Stimulated activated CD8-positive, alpha-beta memory T cell treated with anti-CD3 and anti-CD28 coated beads, Interleukin-7, amount 100 ng/mL, for 1 hour (primary cell): ENCODE results near the gene CEP120.
"Not testable (repeated sequence)": the region's sequence is repeated elsewhere in the genome, so short reads cannot be mapped to it uniquely, and the experiment has no call there.

Source experiments
- DNase-seq, 2 donors: peaks; one replicate each; pipeline ENCODE4 v3.0.0-alpha.2; 2020; ENCODE audit warnings: low read depth in 2 of 2

CEP120 gene

DNA sequence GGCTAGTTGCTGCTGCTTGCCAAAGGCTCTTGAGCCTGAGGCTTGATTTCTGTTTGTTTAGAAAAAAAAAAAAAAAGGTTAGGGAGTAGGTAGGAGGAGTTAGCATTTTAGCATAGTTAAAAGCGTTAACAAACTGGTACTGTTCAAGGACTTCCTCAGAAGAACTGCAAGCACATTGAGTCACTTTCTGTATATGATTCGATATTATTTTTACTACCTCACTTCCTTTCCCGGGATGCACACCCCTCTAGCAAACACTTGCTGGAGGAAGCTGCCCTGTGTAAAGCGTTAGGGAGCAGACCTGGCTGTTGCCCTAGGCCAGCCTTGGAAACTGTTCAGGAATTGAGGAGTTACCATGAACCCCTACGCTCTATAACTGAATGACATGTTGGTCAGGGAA, 15.7 kb upstream of the CEP120 start:
- no peak for DNase-seq

DNA sequence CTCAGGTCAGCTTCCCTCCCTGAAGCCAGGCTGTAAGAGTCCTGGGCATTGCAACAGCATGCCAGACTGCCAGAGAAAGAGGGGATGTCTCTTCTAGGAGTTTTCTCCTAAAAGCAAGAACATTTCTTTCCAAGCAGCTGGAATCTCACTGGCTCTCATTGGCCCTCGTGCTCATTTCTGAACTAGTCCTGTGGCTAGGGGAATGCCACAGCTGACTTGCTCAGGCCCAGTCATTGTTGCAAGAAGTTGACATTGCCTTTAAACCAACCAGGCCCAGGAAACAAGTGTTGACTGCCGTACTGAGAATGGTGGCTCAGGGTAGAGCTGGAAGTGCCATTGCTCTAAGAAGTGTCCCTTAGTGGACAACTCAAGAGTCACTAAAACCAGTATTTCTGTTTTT, 15.0 kb upstream of the CEP120 start:
- DNase-seq: no peak

DNA sequence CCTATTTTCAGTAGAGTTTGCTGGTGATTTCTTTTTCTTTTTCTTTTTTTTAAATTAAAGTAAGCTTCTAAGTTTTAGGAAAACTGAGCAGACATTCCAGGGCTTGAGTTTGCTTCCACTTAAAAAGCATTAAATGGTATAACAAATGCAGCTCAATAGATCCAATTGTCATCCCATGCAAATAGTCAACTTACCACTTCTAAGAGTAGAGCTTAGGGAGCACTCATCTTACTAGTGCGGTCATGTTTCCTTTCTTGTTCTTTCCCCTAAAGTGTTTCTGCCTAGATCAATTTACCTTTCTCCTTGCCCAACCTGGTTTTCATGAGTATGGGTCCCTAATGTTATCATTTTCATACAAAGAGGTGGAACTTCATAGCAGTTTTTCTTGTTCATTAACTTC, 13.0 kb upstream of the CEP120 start:
- no peak for DNase-seq

DNA sequence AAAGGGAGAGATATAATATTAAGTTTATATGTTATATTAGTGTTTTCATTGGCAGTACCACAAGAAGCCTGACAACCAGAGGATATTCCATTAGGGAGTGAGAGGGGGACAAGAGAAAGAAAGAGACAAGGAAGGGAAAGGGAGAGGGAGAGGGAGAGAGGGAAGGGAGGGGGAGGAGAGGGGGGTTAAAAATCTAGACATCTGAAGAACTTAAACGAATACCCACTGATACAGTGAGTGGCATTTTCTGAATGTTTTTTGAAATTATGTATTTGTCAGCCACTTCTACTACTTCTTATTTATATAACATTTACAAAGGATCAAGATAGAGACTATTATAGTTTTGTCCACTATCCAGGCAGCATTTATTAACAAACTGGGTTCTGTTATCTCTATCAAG, 11.6 kb upstream of the CEP120 start:
- DNase-seq: no peak

DNA sequence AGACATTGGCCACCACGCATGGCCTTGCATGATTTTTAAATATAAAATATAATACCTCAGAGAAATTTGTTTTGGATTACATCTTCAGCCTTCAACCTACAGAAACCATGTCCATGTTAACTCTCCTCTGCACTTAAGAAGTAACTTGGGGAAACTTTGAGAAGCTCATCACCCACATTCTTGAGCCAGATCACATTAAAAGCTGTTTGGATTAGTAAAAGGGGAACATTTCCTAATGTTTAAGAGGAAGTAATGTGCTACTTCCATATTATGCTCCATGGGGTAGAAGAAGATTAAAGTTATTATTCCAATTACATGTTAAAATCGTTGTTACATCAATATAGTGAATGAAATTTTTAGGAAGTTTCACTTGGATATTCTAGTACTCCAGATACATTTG, 10.4 kb upstream of the CEP120 start:
- no peak for DNase-seq

DNA sequence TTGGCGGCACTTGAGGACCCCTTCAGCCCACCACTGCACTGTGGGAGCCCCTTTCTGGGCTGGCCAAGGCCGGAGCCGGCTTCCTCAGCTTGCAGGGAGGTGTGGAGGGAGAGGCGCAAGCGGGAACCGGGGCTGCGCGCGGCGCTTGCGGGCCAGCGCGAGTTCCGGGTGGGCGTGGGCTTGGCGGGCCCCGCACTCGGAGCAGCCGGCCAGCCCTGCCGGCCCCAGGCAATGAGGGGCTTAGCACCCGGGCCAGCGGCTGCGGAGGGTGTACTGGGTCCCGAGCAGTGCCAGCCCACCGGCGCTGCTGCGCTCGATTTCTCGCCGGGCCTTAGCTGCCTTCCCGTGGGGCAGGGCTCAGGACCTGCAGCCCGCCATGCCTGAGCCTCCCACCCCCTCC, 7.2 kb upstream of the CEP120 start:
- not testable (repeated sequence) for DNase-seq

DNA sequence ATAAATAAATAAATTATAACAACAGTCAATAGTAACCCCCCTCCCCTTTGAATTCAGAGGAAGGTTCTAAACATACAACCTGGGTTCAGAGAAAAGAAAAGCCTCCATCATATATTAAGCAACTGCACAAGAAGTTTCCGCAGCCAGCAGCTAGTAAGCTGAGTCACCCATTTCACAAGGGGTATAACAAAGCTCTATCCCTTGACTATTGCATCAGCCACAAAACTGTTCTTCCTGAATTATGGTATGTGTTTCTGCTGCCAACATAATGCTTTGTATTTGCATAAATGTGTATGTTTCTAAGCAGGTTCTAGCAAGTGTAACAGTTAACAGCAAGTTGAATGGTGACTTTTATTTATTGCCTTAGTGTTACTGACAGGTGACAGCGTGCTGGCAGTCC, 6.8 kb upstream of the CEP120 start:
- no peak for DNase-seq

DNA sequence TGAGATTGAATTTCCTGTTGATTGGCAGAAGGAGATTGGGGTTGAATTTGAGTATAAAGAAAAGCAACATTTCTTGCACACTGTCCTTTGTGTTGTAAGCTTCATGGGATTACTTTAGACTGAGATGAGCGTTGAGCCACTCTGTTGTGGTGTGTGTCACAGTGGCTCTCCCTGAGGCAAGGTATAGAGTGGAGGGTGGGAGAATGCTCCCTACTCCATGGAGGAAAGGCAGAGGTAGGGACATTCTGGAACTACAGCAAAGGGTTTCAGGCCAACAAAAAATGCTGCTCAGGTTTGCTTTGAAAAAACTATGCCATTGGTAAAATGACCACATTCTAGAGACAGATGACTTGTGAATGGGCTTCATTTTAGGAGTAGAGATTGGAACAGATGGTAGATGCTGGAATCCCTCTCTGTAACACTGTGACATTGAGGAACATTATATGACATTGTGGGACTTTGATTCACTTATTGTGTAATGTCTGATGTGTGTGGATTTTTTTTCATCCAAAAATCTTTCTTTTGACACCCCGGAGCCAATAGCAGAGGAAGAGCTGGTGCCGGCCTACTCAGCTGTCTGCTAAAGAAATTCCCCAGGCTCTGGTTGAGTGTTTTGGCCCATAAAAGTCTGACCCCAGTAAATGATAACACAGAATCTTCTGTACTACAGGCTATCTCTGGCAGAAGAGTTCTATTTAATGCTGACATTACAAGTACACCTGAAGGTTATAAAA, 6.2 kb upstream of the CEP120 start:
- no peak for DNase-seq

DNA sequence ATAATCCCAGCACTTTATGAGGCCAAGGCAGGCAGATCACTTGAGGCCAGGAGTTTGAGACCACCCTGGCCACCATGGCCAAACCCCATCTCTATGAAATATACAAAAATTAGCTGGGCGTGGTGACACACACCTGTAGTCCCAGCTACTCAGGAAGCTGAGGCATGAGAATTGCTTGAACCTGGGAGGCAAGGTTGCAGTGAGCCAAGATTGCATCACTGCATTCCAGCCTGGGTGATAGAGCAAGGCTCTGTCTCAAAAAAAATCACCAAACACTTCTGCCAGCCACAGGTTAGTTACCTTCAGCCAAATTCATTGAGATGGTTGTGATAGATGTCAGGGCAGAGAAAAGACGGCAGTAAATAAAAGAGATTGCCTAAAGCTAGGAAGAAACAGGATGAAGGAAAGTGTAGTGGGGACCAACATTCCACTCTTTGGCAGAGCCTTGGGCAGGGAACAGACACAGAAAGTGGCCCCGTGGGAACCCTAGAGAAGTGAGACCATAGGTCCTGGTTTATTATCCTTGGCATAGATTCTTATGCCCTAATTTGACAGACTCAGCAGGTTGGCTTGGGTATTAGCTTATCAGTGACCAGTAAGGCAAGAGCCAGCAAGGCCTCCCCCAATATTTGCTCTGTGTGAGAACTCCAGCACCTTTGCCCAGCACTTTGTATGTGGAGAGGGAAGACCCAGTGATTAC, 5.5 kb upstream of the CEP120 start:
- DNase-seq: no peak

DNA sequence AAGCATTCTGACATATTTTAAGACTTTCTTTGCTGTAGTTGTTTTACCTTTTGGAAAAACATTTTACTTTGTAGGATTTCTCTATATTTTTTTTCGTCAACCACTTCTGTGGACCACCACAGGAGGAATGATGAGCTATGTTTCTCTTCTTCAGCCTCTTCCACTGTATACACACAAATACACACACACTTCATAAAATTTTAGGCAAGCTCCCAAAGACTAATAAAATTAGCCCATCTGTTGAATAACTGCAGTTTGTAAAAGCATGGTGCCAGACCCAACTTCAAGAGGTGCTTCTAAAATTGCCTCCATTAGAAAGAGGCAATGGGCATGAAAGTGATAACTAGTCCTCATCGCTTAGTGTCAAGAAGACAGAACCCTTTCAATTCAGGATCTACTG, 4.1 kb upstream of the CEP120 start:
- DNase-seq: no peak

DNA sequence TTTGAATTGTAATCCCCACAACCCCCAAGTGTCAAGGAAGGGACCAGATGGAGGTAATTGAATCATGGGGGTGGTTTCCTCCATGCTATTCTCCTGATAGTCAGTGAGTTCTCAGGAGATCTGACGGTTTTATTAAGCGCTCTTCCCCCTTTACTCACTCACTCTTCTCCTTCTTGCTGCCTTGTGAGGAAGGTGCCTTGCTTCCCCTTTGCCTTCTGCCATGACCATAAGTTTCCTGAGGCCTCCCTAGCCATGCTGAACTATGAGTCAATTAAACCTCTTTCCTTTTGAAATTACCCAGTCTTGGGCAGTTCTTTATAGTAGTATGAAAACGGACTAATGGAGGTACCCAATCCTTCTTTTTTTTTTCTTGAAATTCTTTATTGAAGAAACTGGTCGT, 2.2 kb upstream of the CEP120 start:
- DNase-seq: no peak

DNA sequence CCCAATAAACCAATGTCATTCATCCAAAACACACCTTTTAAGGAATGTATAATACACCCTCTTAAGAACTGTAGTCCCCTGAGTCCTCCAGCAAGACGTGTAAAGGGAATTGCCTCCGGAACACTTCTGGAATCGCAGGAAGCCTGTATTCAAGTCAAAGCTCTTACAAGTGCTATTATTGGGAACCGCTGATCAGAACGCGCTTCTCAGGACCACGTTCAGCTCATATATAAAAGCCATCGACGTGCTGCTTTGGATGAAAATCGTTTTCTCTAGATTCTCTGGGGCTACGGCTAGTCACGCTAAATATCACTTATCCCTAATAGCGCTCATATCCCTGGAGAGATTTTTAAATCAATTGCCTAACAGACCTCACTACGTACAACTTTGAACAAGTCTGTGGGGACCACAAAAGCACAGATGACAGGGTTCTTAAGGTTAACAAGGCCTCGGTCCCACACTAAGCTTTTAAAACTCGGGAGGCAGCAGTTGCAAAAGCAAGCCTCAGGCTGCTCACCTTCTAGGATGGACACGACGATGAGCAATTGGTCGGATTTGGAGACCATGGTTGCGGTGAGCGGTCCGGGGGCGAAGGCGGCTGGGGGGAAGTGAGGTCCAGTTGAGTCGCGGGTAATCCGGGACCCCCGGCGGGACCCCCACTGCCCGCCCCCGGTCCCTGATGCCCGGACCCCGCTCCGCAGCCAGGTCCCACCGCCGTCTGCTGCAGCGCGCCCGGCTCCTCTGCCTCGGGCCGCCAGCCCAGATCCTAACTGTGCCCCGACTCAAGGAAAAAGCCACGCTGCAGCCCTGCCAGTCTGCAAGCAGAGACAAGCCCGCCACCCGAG, 548 bp downstream of the CEP120 start:
- no peak for DNase-seq

DNA sequence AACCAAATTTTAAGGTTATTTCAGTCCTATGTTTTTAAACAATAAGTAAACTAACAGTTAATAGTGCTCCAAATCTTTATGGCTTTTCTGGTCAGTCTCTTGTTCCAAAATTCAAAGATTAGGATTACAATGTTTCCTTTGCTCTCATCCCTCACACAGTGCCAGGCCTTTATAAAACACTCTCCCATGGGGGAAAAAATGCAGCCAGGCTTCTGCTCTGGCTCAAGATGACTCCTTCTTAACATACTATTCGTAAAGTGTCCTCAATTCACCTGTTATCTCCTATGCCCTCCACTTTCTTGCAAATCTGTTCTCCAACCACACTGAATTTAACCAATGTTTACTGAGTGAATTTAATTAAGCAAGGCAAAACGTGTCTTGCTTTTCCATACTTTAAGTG, 1.4 kb downstream of the CEP120 start:
- DNase-seq: no peak

DNA sequence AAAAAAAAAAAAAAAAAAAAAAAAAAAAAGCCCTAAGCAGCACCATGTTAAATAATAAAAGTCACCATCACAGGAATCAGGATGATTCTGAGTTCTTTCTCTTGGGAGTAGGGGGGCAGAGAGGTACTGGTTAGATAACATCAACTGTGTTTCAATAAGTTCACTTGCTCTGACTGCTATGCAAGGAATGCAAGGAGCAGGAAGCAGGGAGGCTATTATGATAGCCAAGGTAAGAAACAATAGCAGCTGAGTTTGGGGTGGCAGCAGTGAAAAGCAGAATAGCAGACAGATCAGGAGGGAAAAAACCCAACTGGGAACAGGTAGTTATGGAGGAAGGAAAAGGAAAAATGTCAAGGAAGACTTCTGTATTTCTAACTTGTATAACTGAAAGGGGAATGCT, 8.2 kb downstream of the CEP120 start:
- DNase-seq: no peak

DNA sequence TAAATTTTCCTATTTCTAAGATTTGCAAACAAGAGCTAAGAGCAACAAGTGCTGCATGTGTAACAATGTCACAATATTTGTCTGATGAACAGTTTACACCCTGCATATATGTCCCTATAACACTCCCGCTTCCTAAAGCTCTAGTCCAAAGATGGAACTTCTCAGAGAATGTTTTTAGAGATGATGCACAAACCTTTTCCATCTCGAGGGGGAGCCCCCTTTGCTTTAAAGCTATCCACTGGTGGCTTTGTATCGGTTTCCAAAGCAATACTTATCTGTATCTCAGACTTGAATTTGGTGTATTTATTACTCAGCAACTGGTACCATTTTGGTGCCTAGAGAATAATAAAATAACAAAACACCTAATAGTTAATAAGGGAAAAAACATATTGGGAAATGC, 11.0 kb downstream of the CEP120 start:
- DNase-seq: no peak

DNA sequence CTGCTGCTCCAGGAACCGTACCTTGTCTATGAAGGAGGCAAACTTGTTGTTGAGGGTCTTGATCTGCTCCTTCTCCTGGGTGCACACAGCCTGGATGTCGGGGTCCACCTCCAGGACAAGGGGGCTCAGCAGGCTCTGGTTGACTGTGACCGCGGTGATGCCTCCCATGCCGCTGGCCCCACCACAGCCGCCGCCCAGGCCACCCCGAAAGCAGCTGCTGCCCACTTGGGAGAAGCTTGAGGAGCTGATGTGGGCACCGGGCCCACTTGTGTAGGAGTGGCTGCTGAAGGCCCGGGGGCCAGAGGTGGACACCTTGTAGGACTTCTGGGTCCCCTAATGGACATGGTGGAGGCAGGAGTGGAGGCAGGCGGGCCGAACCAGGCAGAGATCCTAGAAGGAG, 21.2 kb downstream of the CEP120 start:
- not testable (repeated sequence) for DNase-seq

DNA sequence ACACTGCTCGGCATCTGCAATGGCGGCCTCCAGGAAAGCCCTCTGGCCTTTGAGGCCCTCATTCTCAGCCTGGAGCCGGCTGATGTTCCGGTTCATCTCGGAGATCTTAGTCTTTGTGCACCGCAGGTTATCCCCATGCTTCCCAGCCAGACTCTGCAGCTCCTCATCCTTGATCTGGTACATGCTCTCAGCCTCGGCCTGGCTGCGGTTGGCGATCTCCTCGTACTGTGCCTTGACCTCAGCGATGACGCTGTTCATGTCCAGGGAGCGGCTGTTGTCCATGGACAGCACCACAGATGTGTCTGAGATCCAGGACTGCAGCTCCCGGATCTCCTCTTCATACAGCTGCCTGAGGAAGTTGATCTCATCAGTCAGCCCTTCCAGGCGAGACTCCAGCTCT, 21.9 kb downstream of the CEP120 start:
- DNase-seq: no peak

DNA sequence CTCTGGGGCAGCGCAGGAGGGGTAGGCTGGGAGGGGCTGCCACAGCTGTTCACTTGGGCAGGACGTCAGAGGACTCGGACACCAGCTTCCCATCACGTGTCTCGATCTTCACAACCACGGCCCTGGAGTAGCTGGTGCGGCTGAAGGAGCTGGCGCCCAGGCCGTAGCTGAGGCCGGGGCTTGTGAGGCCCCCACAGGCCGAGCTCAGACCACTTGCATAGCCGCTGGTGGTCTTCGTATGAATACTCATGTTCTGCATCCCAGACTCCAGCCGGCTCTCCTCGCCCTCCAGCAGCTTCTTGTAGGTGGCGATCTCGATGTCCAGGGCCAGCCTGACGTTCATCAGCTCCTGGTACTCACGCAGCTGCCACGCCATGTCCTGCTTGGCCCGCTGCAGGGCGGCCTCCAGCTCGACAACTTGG, 22.3 kb downstream of the CEP120 start:
- DNase-seq: not testable (repeated sequence)

DNA sequence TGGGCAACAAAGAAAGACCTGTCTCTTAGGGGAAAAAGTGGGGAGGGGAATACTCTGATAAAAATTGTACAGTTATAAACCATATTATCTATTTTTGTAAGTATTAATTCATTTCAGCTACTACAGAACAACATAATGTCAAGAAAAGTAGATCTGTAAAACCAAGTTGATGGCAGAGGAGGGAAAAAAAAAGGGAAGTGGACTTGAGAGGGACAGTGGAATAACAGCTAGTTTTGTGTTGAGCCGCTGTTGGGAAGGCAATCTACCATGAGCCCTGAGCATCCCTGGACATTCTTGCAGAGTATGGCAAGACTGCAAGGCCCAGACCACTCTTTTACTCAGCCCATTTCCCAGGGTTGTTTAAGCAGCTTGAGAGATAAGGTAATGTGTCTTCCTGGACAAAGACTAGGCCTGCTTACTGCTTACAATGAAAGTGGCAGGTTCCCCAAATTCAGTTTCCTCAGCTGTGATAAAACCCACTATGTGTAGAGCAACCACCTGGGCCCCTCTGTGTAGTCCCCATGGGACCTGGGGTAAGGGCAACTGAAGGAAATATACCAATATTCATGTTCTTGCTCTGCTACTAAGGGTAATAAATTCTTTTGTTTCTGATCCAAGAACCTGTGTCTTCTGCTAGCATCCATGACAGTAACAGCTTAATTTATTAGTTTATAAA, 25.0 kb downstream of the CEP120 start:
- DNase-seq: no peak

DNA sequence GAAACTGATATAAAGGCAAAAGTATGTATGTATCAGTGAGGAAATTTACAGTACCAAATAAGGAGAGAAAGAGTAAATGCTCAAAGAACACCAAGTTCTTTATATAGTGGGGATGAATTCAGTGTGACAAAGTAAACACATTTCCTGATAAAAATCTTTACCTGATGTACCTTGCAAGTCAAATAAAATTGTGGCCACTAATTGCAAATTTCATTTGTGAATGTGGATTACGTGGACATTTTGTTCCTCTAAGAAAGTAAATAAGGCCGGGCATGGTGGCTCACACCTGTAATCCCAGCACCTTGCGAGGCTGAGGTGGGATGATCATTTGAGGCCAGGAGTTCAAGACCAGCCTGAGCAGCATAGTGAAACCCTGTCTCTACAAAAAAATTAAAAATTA, 25.7 kb downstream of the CEP120 start:
- no peak for DNase-seq

DNA sequence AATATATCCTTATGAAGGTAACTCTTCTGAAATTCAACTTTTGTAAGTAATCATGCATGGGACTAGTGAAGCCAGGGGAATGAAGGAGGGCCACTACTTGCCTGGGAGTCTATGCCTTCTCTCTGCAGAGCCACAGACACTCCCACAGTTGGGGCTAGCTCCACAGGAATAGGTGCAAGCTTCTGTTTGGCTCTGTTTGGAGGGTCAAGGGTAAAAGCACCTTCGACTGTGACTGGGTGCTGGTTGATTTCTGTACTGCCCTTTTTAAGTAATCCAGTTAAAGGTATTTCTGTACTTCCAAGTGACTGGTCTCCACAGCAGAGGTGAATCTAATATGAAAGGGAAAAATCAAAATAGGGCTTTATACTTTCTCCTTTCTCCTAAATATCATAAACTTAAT, 32.2 kb downstream of the CEP120 start:
- DNase-seq: no peak

DNA sequence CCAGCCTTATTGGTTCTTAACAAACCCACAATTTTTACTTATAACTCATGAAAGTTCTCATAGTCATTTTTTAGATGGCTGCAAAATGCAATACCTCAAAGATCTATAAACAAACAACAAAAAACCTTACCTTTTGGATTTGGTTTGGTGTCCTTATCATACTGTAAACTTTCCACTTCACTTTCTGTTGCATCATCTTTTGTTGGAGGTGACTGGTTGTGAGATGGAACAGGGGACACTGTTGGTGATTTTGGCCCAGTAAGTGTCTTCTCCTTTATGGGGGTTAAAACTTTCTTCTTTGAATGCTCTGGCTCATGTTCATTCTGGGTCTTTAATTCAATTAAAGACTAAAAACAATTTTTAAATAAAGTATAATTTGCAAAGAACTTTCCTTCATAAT, 33.4 kb downstream of the CEP120 start:
- DNase-seq: no peak
